ENCODE data around the gene AIFM2.
"Not testable (repeated sequence)": the region's sequence is repeated elsewhere in the genome, so short reads cannot be mapped to it uniquely, and the experiment has no call there.

AIFM2 gene

GRCh38 chr10:70090013-70090412 is 42.6 kb downstream of the AIFM2 start:
- no peak for DNase-seq

- no peak for DNase-seq
Measured at GRCh38 chr10:70088308-70088698, 44.3 kb downstream of the AIFM2 start.

- DNase-seq: no peak
Measured at GRCh38 chr10:70087616-70088307, 44.9 kb downstream of the AIFM2 start.

- DNase-seq: no peak
Measured at GRCh38 chr10:70085975-70086613, 46.5 kb downstream of the AIFM2 start.

GRCh38 chr10:70084189-70084588 is 48.4 kb downstream of the AIFM2 start:
- no peak for DNase-seq

- DNase-seq: not testable (repeated sequence)
Measured at GRCh38 chr10:70080789-70081188, 51.8 kb downstream of the AIFM2 start.

- no peak for DNase-seq
Measured at GRCh38 chr10:70078937-70079336, 53.7 kb downstream of the AIFM2 start.

GRCh38 chr10:70078329-70078728 is 54.3 kb downstream of the AIFM2 start:
- DNase-seq: no peak

GRCh38 chr10:70074971-70075370 is 57.7 kb downstream of the AIFM2 start:
- no peak for DNase-seq

GRCh38 chr10:70074165-70074564 is 58.5 kb downstream of the AIFM2 start:
- no peak for DNase-seq

- no peak for DNase-seq
Measured at GRCh38 chr10:70070834-70071233, 61.8 kb downstream of the AIFM2 start.

- no peak for DNase-seq
Measured at GRCh38 chr10:70069346-70069745, 63.3 kb downstream of the AIFM2 start.

- DNase-seq: no peak
Measured at GRCh38 chr10:70068925-70069324, 63.7 kb downstream of the AIFM2 start.

- DNase-seq: no peak
Measured at GRCh38 chr10:70067586-70067985, 65.0 kb downstream of the AIFM2 start.

- DNase-seq: no peak
Measured at GRCh38 chr10:70066190-70066589, 66.4 kb downstream of the AIFM2 start.

GRCh38 chr10:70064486-70064885 is 68.1 kb downstream of the AIFM2 start:
- DNase-seq: no peak

- DNase-seq: no peak
Measured at GRCh38 chr10:70063418-70064098, 69.1 kb downstream of the AIFM2 start.

Data from 8988T (cell line).